ENCODE results near the gene ARVCF. TPM values are rescaled to one million over a fixed set of nuclear protein-coding genes. Genes with fewer than 3 reads are reported as not detected.

Gene ARVCF
- total and polyA plus RNA-seq, 9 of the 15 experiments (the other 6 are each of a cell fraction or from before 2014, with no cell fraction given): 0.03 to 97.4 (median 15.6) TPM

DNA sequence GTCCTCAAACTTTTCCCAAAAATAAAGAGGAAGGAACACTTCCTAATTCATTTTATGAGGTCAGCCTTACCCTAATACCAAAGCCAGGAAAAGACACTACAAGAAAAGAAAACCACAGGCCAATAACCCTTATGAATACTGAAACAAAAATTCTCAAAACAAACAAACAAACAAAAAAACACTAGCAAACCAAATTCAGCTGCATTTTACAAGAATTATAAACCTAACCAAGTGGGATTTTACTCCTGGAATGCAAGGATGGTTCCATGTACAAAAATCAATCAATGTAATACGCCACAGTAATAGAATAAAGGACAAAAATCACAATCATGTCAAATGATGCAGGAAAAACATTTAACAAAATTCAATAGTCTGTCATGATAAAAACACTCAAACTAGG lies 13.3 kb downstream of the ARVCF start:
- H3K27me3 ChIP-seq (ENCODE audit: control insufficient read depth in 2 of 2, insufficient read depth in 2 of 2, low read length in 2 of 2): no peaks in the 10 kb centered on the region
- no peaks in the 10 kb centered on the region for H3K9me1 ChIP-seq (ENCODE audit: control insufficient read depth, insufficient read depth, low read length)
- ChIA-PET CTCF (ENCODE audit: low intra/inter-chr PET ratio) (interaction anchor here (0.7 kb wide), 1 partner anchor 525 kb away, joined by 3 read pairs; no protein-coding TSS in a partner anchor), POLR2A (interaction anchor here (0.6 to 3.0 kb wide), 7 partner anchors 8 to 87 kb away, joined by 3 to 15 read pairs (median 3); partner anchors contain the start of gene TANGO2)
- ATAC-seq (no peak), FAIRE-seq (peak; percentile 37), DNase-seq (ENCODE audit: extremely low read depth in 1 of 4, low spot score in 3 of 4) (no peak)
- H3K36me3 ChIP-seq (ENCODE audit: control insufficient read depth, insufficient read depth, low read length): peaks cover 8% of the 10 kb centered on the region; the same call in 1 of the 3 replicates
- H3K4me1 ChIP-seq (replicated peaks in 1 of 2; ENCODE audit: control insufficient read depth in 2 of 2, insufficient read depth in 2 of 2, low read length in 2 of 2): peaks cover 24 to 40% of the 10 kb centered on the region in 2 experiments; a peak in 4 of 5 replicates
- H3K9me3 ChIP-seq (replicated peaks; ENCODE audit: control insufficient read depth, insufficient read depth, low read depth, low read length): peaks cover 19% of the 10 kb centered on the region
- H3K9ac ChIP-seq (ENCODE audit: insufficient read depth in 1 of 2, low read depth in 2 of 2, low read length in 2 of 2): no peak overlapping the region
- 0 out of 3 replicates have a peak, but pooled peaks cover 3% of the 10 kb centered on the region for H3K79me2 ChIP-seq (ENCODE audit: control insufficient read depth, insufficient read depth, low read length)
- BruUV-seq (replicated peaks): no TSS peak
- H3K4me2 ChIP-seq (ENCODE audit: insufficient read depth, low read length): no peak overlapping the region
- H3K4me3 ChIP-seq: no peak overlapping the region
- H3K27ac ChIP-seq (ENCODE audit: extremely low read depth, low read depth, low read length): no peak overlapping the region
- in situ Hi-C loops (cut with MboI): no loop called here
- H4K20me1 ChIP-seq (replicated peaks; ENCODE audit: control insufficient read depth, insufficient read depth, low read length): peaks cover 5% of the 10 kb centered on the region; the same call in 1 of the 2 replicates
- intact Hi-C loops (cut with micrococcal nuclease): loop anchor here (2.0 kb wide), 2 partner anchors 19 to 29 kb away; no protein-coding TSS in a partner anchor
- no peak overlapping the region for H2AFZ ChIP-seq (ENCODE audit: low read depth, low read length)
- 17% methylated on average over 1 of the region's 1 CpG for WGBS (ENCODE audit: insufficient coverage, low coverage, missing lambda C conversion rate)
- TF ChIP-seq BRD9 (IDR thresholded peaks at IDR 0.05; ENCODE audit: low read depth, partially characterized antibody): peak; percentile 38
- TF ChIP-seq HDAC1 (IDR thresholded peaks at IDR 0.05): peak; percentile 29 to 30; a peak in 1 of 4 replicates
- no peak for TF ChIP-seq PTRF (tag; IDR thresholded peaks at IDR 0.05)
- TF ChIP-seq EHMT2 (IDR thresholded peaks at IDR 0.05): peak; percentile 63
- TF ChIP-seq TRIM24 (IDR thresholded peaks at IDR 0.05): peak; percentile 58 to 76; a peak in 3 of 4 replicates
- peak; percentile 57 for TF ChIP-seq GTF2A2 (tag; IDR thresholded peaks at IDR 0.05)
- TF ChIP-seq NCOA4 (IDR thresholded peaks at IDR 0.05; ENCODE audit: partially characterized antibody): peak; percentile 55
- TF ChIP-seq SMARCA5 (IDR thresholded peaks at IDR 0.05): peak; percentile 14; the same call in 1 of the 2 replicates
- 0 out of 2 replicates have a peak, but pooled peaks have one; percentile 70 for TF ChIP-seq CBX5 (IDR thresholded peaks at IDR 0.05; ENCODE audit: borderline replicate concordance, low read depth)
- TF ChIP-seq MEIS2 (IDR thresholded peaks at IDR 0.05; ENCODE audit: partially characterized antibody): peak; percentile 35
- peak; percentile 94 for TF ChIP-seq TRIM28 (IDR thresholded peaks at IDR 0.05)
- TF ChIP-seq NKRF (IDR thresholded peaks at IDR 0.05; ENCODE audit: borderline replicate concordance): 0 out of 2 replicates have a peak, but pooled peaks have one; percentile 34
- TF ChIP-seq ASH1L (IDR thresholded peaks at IDR 0.05; ENCODE audit: borderline replicate concordance, low read depth, partially characterized antibody): peak; percentile 38
- TF ChIP-seq ZNF507 (tag; conservative IDR thresholded peaks at IDR 0.05): 0 out of 2 replicates have a peak, but pooled peaks have one; percentile 49
- no peak for TF ChIP-seq ETV6 (IDR thresholded peaks at IDR 0.05; ENCODE audit: borderline replicate concordance in 1 of 2, low read depth in 2 of 2, low read length in 1 of 2)
- TF ChIP-seq ETV6 (CRISPR knock-in tag; IDR thresholded peaks at IDR 0.05; ENCODE audit: borderline replicate concordance): no peak
- peak in 1 of 2 experiments; percentile 48; a peak in 1 of 4 replicates for TF ChIP-seq CSDE1 (IDR thresholded peaks at IDR 0.05)
- TF ChIP-seq PKNOX1 (IDR thresholded peaks at IDR 0.05): peak; percentile 29; the same call in 1 of the 2 replicates
- TF ChIP-seq ZEB2 (IDR thresholded peaks at IDR 0.05): peak; percentile 58; the same call in 1 of the 2 replicates
- TF ChIP-seq MAFF (IDR thresholded peaks at IDR 0.05; ENCODE audit: low read length): no peak
- TF ChIP-seq KLF13 (tag; IDR thresholded peaks at IDR 0.05; ENCODE audit: borderline replicate concordance, low read depth): no peak
- TF ChIP-seq HDAC2 (IDR thresholded peaks at IDR 0.05): peak; percentile 55; the same call in 1 of the 2 replicates
- TF ChIP-seq ZNF324 (CRISPR knock-in tag; IDR thresholded peaks at IDR 0.05): peak; percentile 100
- TF ChIP-seq HLTF (IDR thresholded peaks at IDR 0.05): 0 out of 2 replicates have a peak, but pooled peaks have one; percentile 56

Measured in K562 (cell line).